Stimulated activated CD8-positive, alpha-beta memory T cell treated with anti-CD3 and anti-CD28 coated beads, Interleukin-4, amount 100 ng/mL, for 48 hours (primary cell): ENCODE data around the gene ERBB4.
"Not testable (repeated sequence)": the region's sequence is repeated elsewhere in the genome, so short reads cannot be mapped to it uniquely, and the experiment has no call there.

Experiments
- DNase-seq: peaks from one replicate; pipeline ENCODE4 v3.0.0-alpha.2; 2020

Gene ERBB4

GRCh38 chr2:211665299-211665698, 873.3 kb downstream of the ERBB4 start:
- DNase-seq, result no peak

GRCh38 chr2:211664321-211664720, 874.3 kb downstream of the ERBB4 start:
- DNase-seq, result no peak

- no peak for DNase-seq
Observed at GRCh38 chr2:211654211-211654780, 884.3 kb downstream of the ERBB4 start.

- DNase-seq, result no peak
Observed at GRCh38 chr2:211652327-211652726, 886.3 kb downstream of the ERBB4 start.

- DNase-seq, result no peak
Observed at GRCh38 chr2:211649331-211649730, 889.3 kb downstream of the ERBB4 start.

GRCh38 chr2:211631503-211631902, 907.1 kb downstream of the ERBB4 start:
- DNase-seq, result no peak

DNA sequence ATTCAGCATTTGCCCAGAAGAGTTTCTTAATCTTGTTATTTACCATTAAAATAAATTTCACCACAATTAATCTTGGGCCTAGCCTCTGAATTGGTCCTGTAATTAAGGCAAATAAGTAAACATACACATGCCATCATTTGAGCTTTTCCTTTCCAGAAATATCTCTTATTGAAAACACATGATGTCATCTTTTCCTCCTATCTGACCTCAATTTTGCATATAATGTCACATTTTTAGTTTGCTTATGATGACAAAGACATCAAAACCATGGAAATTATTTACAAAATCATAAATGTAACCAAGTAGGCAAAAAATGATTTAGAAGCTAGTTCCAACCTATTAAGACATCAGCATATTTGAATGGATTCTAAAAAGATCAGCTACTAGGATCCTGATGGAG, 915.5 kb downstream of the ERBB4 start:
- no peak for DNase-seq

DNA sequence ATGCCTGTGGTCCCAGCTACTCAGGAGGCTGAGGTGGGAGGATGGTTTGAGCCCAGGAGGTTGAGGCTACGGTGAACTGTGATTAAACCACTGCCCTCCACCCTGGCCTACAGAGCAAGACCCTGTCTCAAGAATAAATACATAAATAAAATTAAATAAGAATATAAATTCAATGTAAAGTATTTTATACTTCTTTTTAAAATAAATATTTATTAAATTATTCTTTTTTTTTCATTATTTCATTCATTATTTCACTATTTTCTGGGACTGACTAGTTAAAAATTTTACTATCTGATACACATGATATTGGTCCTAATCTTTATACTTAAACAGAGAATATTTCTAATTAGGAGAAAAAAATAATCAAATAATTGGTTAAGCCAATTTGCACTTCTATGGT, 917.6 kb downstream of the ERBB4 start:
- no peak for DNase-seq

- DNase-seq, result no peak
Observed at GRCh38 chr2:211617803-211618202, 920.8 kb downstream of the ERBB4 start.

DNA sequence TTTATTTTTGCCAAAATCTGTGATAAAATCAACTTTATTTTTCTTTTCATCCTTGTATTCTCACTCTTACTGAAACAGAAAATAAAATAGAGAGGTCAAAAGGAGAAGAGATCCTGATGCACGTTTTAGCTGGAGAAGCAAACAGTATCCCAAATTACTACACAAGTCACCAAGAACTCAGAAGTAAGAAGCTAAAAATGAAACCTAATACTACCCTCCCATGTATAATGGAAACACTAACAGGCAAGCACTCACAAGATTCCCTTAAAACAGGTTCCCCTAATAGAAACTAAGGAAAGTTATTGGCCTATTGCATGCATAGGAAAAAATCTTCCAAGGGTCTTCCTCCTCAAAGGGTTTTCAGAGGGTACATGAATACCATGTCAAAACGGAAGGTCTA, 927.0 kb downstream of the ERBB4 start:
- no peak for DNase-seq

GRCh38 chr2:211611061-211611518, 927.5 kb downstream of the ERBB4 start:
- no peak for DNase-seq

- no peak for DNase-seq
Observed at GRCh38 chr2:211609127-211609526, 929.5 kb downstream of the ERBB4 start.

DNA sequence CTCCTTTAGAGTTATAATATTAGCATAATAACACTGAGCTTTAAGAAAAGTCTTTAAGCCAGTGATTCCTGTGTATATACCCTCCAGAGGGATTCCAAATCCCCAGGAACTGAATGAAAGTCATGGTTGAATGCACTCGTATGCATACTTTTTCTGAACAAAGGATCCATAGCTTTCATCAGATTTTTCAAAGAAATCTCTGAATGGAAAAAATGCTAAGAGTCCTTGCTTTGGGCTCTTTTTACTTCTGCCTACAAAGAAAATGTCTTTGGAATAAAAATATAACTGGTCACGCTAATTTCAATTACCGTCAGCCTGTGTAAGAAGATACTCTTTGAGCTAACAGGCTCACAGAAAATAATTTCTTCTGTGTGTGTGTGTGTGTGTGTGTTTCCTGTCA, 939.5 kb downstream of the ERBB4 start:
- no peak for DNase-seq

DNA sequence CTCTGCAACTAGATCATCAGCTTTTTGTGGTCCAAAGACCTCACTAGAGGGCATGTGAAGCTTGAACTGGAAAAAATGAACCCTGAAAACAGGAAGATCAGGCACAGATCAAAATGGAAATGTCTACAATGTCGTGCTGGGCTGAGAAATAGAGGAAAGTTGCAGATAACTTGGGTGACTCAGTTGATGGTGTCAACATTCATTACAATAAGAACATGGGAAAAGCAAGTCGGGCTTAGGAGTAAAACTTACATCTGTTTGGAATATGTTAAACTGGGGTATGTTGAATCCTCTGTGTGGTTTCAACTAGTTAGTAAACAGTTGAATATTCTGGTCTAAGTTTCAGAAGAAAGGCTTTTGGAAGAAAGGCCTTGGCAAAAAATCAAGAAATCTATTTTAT, 940.4 kb downstream of the ERBB4 start:
- no peak for DNase-seq

- DNase-seq, result not testable (repeated sequence)
Observed at GRCh38 chr2:211592006-211592405, 946.6 kb downstream of the ERBB4 start.

- DNase-seq, result no peak
Observed at GRCh38 chr2:211591426-211591825, 947.2 kb downstream of the ERBB4 start.

- no peak for DNase-seq
Observed at GRCh38 chr2:211568439-211568838, 970.2 kb downstream of the ERBB4 start.

- no peak for DNase-seq
Observed at GRCh38 chr2:211564441-211564840, 974.2 kb downstream of the ERBB4 start.

DNA sequence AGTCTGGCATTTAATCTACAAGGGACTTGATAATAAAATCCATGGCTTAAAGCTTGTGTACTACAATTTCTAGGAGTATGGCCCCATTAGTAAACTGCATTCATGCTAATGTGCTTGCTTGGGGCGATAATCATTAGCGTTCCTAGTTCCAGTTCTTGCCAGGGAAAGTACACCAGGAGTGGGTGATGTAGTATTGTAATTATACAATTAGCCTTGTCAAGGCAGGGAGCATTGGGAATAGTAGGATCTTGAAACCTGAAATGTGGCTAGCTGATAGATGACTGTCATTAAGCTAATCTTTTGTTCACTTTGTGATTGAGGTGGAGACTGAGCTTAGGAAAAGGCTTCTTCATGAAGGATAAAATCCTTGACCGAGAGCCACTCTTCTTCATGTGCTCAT, 993.0 kb downstream of the ERBB4 start:
- DNase-seq, result no peak

GRCh38 chr2:211534632-211535031, 1004.0 kb downstream of the ERBB4 start:
- DNase-seq, result no peak

DNA sequence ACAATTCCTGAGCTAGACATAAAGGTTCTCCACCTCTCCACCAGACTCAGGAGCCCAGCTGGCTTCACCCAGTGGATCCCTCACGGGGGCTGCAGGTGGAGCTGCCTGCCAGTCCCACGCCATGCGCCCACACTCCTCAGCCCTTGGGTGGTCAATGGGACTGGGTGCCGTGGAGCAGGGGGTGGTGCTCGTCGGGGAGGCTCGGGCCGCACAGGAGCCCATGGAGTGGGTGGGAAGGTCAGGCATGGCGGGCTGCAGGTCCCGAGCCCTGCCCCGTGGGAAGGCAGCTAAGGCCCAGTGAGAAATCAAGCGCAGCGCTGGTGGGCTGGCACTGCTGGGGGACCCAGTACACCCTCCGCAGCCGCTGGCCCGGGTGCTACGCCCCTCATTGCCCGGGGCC, 1014.4 kb downstream of the ERBB4 start:
- DNase-seq, result not testable (repeated sequence)

DNA sequence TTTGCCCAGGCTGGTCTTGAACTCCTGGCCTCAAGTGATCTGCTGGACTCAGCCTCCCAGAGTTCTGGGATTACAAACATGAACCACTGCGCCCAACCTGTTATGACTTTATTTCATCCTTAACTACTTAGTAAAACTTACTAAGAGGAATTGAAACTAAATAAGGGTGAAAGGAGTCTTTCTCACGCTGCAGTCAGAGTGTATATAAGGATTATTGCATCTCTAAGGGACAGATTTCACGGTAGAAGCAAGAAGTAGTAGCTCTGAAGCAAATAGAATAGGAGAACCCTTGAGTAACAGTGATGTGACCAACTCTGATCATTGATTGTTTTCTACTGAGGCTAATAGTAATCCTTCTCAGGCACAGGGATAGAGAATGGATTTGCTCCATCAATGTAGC, 1022.1 kb downstream of the ERBB4 start:
- no peak for DNase-seq

GRCh38 chr2:211514049-211514448, 1024.6 kb downstream of the ERBB4 start:
- no peak for DNase-seq

- no peak for DNase-seq
Observed at GRCh38 chr2:211513446-211513845, 1025.2 kb downstream of the ERBB4 start.

- no peak for DNase-seq
Observed at GRCh38 chr2:211512806-211513205, 1025.8 kb downstream of the ERBB4 start.

GRCh38 chr2:211503856-211504255, 1034.7 kb downstream of the ERBB4 start:
- DNase-seq, result no peak
